ENCODE measurements around the gene PLAC9. TPM values are rescaled to one million over a fixed set of nuclear protein-coding genes. Genes with fewer than 3 reads are reported as not detected.
"Not testable (repeated sequence)": the region's sequence is repeated elsewhere in the genome, so short reads cannot be mapped to it uniquely, and the experiment has no call there.

PLAC9 gene
- total and polyA plus RNA-seq, 2 experiments from 2014 or later = 1.9 TPM; not detected in 1

- DNase-seq (ENCODE audit: low read depth in 1 of 2, low spot score in 1 of 2) = no peak
- Histone ChIP-seq H3K9me3 (ENCODE audit: low read depth) (no peaks in the 10 kb centered on the region), H3K4me1 (ENCODE audit: low read depth) (no peaks in the 10 kb centered on the region), H3K4me3 (no peak overlapping the region), H3K27ac (no peak overlapping the region), H3K27me3 (no peaks in the 10 kb centered on the region), H3K36me3 (no peaks in the 10 kb centered on the region)
- TF ChIP-seq CTCF (IDR thresholded peaks at IDR 0.05; ENCODE audit: low read depth, low read length) = no peak
These were observed 9.3 kb downstream of the PLAC9 start for GRCh38 chr10:80141696-80142460.

GRCh38 chr10:80144067-80144695 is 11.7 kb downstream of the PLAC9 start:
- Histone ChIP-seq H3K27ac (no peak overlapping the region), H3K27me3 (no peaks in the 10 kb centered on the region), H3K9me3 (ENCODE audit: low read depth) (no peaks in the 10 kb centered on the region), H3K36me3 (no peaks in the 10 kb centered on the region), H3K4me1 (ENCODE audit: low read depth) (no peaks in the 10 kb centered on the region), H3K4me3 (no peak overlapping the region)
- TF ChIP-seq CTCF (IDR thresholded peaks at IDR 0.05; ENCODE audit: low read depth, low read length) = no peak
- no peak for DNase-seq (ENCODE audit: low read depth in 1 of 2, low spot score in 1 of 2)

GRCh38 chr10:80144696-80145131 is 12.2 kb downstream of the PLAC9 start:
- no peak for TF ChIP-seq CTCF (IDR thresholded peaks at IDR 0.05; ENCODE audit: low read depth, low read length)
- H3K27ac ChIP-seq = no peak overlapping the region
- DNase-seq (ENCODE audit: low read depth in 1 of 2, low spot score in 1 of 2) = no peak
- H3K27me3 ChIP-seq = no peaks in the 10 kb centered on the region
- no peaks in the 10 kb centered on the region for H3K4me1 ChIP-seq (ENCODE audit: low read depth)
- H3K4me3 ChIP-seq = no peak overlapping the region
- no peaks in the 10 kb centered on the region for H3K36me3 ChIP-seq
- H3K9me3 ChIP-seq (ENCODE audit: low read depth) = no peaks in the 10 kb centered on the region

- H3K36me3 ChIP-seq; H3K9me3 ChIP-seq (ENCODE audit: low read depth); H3K4me1 ChIP-seq (ENCODE audit: low read depth); H3K27ac ChIP-seq; H3K4me3 ChIP-seq; H3K27me3 ChIP-seq: not testable (repeated sequence)
- DNase-seq (ENCODE audit: low read depth in 1 of 2, low spot score in 1 of 2) = peak in 1 of 2 donors; percentile 82
These were observed 13.1 kb downstream of the PLAC9 start for GRCh38 chr10:80145406-80146308.

GRCh38 chr10:80146918-80147317 is 14.4 kb downstream of the PLAC9 start:
- Histone ChIP-seq H3K36me3 (no peaks in the 10 kb centered on the region), H3K27me3 (no peaks in the 10 kb centered on the region), H3K9me3 (ENCODE audit: low read depth) (no peaks in the 10 kb centered on the region), H3K27ac (no peak overlapping the region), H3K4me1 (ENCODE audit: low read depth) (no peaks in the 10 kb centered on the region), H3K4me3 (no peak overlapping the region)
- TF ChIP-seq CTCF (IDR thresholded peaks at IDR 0.05; ENCODE audit: low read depth, low read length) = no peak
- DNase-seq (ENCODE audit: low read depth in 1 of 2, low spot score in 1 of 2) = no peak

Data from cardiac muscle cell (in vitro differentiated cells and primary cell).